Measurements from ENCODE around the gene RANBP2. TPM values are rescaled to one million over a fixed set of nuclear protein-coding genes. Genes with fewer than 3 reads are reported as not detected.
"Not testable (repeated sequence)": the region's sequence is repeated elsewhere in the genome, so short reads cannot be mapped to it uniquely, and the experiment has no call there.

The RANBP2 gene
- total and polyA plus RNA-seq, 12 donors = 8.0 to 74.0 (median 56.1) TPM

- Histone ChIP-seq H3K4me3 (no peak overlapping the region), H3K4me1 (peaks cover 0 to 10% (median 7%) of the 10 kb centered on the region in 9 donors), H3K27ac (no peak overlapping the region), H3K9me3 (peaks cover 0 to 32% (median 0%) of the 10 kb centered on the region in 11 donors), H3K36me3 (no peaks in the 10 kb centered on the region), H3K27me3 (no peaks in the 10 kb centered on the region)
- ATAC-seq (no peak), DNase-seq (no peak)
- 90 to 100% methylated on average over 1 of the region's 1 CpG for WGBS, 2 donors
- no peak for TF ChIP-seq CTCF (IDR thresholded peaks at IDR 0.05)
- intact Hi-C loops (cut with DNase I) = no loop called here
Observed at GRCh38 chr2:108704871-108705270, 14.4 kb upstream of the RANBP2 start.

- Histone ChIP-seq H3K27ac (no peak overlapping the region), H3K9me3 (peaks cover 0 to 38% (median 0%) of the 10 kb centered on the region in 11 donors), H3K27me3 (no peaks in the 10 kb centered on the region), H3K4me1 (no peaks in the 10 kb centered on the region), H3K36me3 (no peaks in the 10 kb centered on the region), H3K4me3 (no peak overlapping the region)
- intact Hi-C loops (cut with DNase I) = no loop called here
- TF ChIP-seq CTCF (IDR thresholded peaks at IDR 0.05) = no peak
- ATAC-seq (no peak), DNase-seq (no peak)
Observed at GRCh38 chr2:108707300-108707699, 12.0 kb upstream of the RANBP2 start.

- ATAC-seq; DNase-seq; H3K27me3 ChIP-seq; H3K27ac ChIP-seq; intact Hi-C loops (cut with DNase I); H3K36me3 ChIP-seq; H3K9me3 ChIP-seq; H3K4me3 ChIP-seq: not testable (repeated sequence)
- peaks cover 0 to 21% (median 11%) of the 10 kb centered on the region in 9 donors for H3K4me1 ChIP-seq
- 68 to 71% methylated on average over 6 of the region's 6 CpGs for WGBS, 2 donors
Observed at GRCh38 chr2:108716971-108717370, 2.3 kb upstream of the RANBP2 start.

GRCh38 chr2:108726048-108726447 is 6.8 kb downstream of the RANBP2 start:
- H3K9me3 ChIP-seq; ATAC-seq; intact Hi-C loops (cut with DNase I); H3K36me3 ChIP-seq; H3K27me3 ChIP-seq; H3K27ac ChIP-seq; DNase-seq; H3K4me3 ChIP-seq: not testable (repeated sequence)
- WGBS, 2 donors = 74 to 78% methylated on average over 9 of the region's 9 CpGs
- peaks cover 0 to 48% (median 14%) of the 10 kb centered on the region in 9 donors for H3K4me1 ChIP-seq

GRCh38 chr2:108734656-108735055 is 15.4 kb downstream of the RANBP2 start:
- not testable (repeated sequence) for H3K27me3 ChIP-seq, DNase-seq, ATAC-seq, H3K27ac ChIP-seq, H3K4me1 ChIP-seq, H3K9me3 ChIP-seq, H3K4me3 ChIP-seq
- peaks cover 0 to 82% (median 15%) of the 10 kb centered on the region in 9 donors for H3K36me3 ChIP-seq
- intact Hi-C loops (cut with DNase I) = loop anchor here in 1 of 10 donors (5.0 kb wide), 1 partner anchor 218 kb away; no protein-coding TSS in a partner anchor
- WGBS, 2 donors = 89 to 94% methylated on average over 6 of the region's 6 CpGs

- ATAC-seq; intact Hi-C loops (cut with DNase I); H3K4me3 ChIP-seq; H3K27ac ChIP-seq; H3K9me3 ChIP-seq; DNase-seq; H3K4me1 ChIP-seq; H3K27me3 ChIP-seq: not testable (repeated sequence)
- H3K36me3 ChIP-seq = peaks cover 0 to 82% (median 28%) of the 10 kb centered on the region in 9 donors
- 97 to 98% methylated on average over 9 of the region's 9 CpGs for WGBS, 2 donors
Observed at GRCh38 chr2:108757973-108758372, 38.7 kb downstream of the RANBP2 start.

GRCh38 chr2:108762618-108763017 is 43.3 kb downstream of the RANBP2 start:
- DNase-seq; H3K27ac ChIP-seq; intact Hi-C loops (cut with DNase I); ATAC-seq; H3K4me1 ChIP-seq; H3K4me3 ChIP-seq; H3K27me3 ChIP-seq; H3K9me3 ChIP-seq: not testable (repeated sequence)
- H3K36me3 ChIP-seq = peaks cover 0 to 78% (median 26%) of the 10 kb centered on the region in 9 donors

- DNase-seq; H3K4me3 ChIP-seq; H3K4me1 ChIP-seq; H3K27ac ChIP-seq; H3K27me3 ChIP-seq; ATAC-seq; intact Hi-C loops (cut with DNase I); H3K9me3 ChIP-seq: not testable (repeated sequence)
- peaks cover 0 to 80% (median 38%) of the 10 kb centered on the region in 9 donors for H3K36me3 ChIP-seq
- 94% methylated on average over 5 of the region's 5 CpGs for WGBS, 2 donors
Observed at GRCh38 chr2:108766671-108767070, 47.4 kb downstream of the RANBP2 start.

GRCh38 chr2:108767859-108768258 is 48.6 kb downstream of the RANBP2 start:
- H3K27me3 ChIP-seq; H3K9me3 ChIP-seq; H3K27ac ChIP-seq; H3K4me1 ChIP-seq; H3K4me3 ChIP-seq; intact Hi-C loops (cut with DNase I); ATAC-seq; DNase-seq: not testable (repeated sequence)
- 92 to 97% methylated on average over 1 of the region's 2 CpGs for WGBS, 2 donors
- H3K36me3 ChIP-seq = peaks cover 3 to 88% (median 43%) of the 10 kb centered on the region in 9 donors
